Urinary bladder (tissue), 4 donors: Measurements from ENCODE around the gene ING5. TPM values are rescaled to one million over a fixed set of nuclear protein-coding genes. Genes with fewer than 3 reads are reported as not detected.

Experiments
- DNase-seq: peaks from one replicate; pipeline ENCODE4 v3.0.0-alpha.2; 2015; ENCODE audit errors: extremely low spot score
- H3K27ac ChIP-seq: one replicate; pipeline ENCODE4 v1.5.1; 2013; ENCODE audit warnings: low read depth, mild to moderate bottlenecking, moderate library complexity
- H3K36me3 ChIP-seq: one replicate; pipeline ENCODE4 v1.6.1; 2013; ENCODE audit warnings: mild to moderate bottlenecking, moderate library complexity; ENCODE audit not compliant: insufficient read depth
- H3K4me1 ChIP-seq: one replicate; pipeline ENCODE4 v1.6.1; 2013; ENCODE audit warnings: mild to moderate bottlenecking, moderate library complexity; ENCODE audit not compliant: insufficient read depth
- H3K4me3 ChIP-seq: one replicate; pipeline ENCODE4 v1.5.1; 2013; ENCODE audit warnings: low read depth, low read length
- WGBS: extraction: QIAGEN DNeasy Blood & Tissue Kit; methylation state at CpG from one replicate; pipeline ENCODE4 v1.1.7; 2013; 5-methylcytosine and 5-hydroxymethylcytosine counted together
- polyA plus RNA-seq: library from polyadenylated mRNA; stranded (reverse); fragments of 200-250 nt; gene quantifications from one replicate; pipeline ENCODE4 v1.2.3, GENCODE V29; 2013
- total RNA-seq: library from RNA; depleted of rRNA; stranded (reverse); fragments of >200 nt; gene quantifications from one replicate; pipeline ENCODE4 v1.2.3, GENCODE V29; 2014
- donor health status: healthy with polysubstance abuse.
- donor health status: healthy.

Gene ING5
- total and polyA plus RNA-seq, 2 donors: 32.9 to 39.3 TPM

GRCh38 chr2:241708879-241709278 is 7.0 kb downstream of the ING5 start:
- H3K4me3 ChIP-seq: no peak overlapping the region
- no peak for DNase-seq
- peaks cover 7% of the 10 kb centered on the region for H3K36me3 ChIP-seq
- H3K27ac ChIP-seq: no peak overlapping the region
- no peaks in the 10 kb centered on the region for H3K4me1 ChIP-seq
- WGBS: 84% methylated on average over 10 of the region's 10 CpGs

- 94% methylated on average over 16 of the region's 16 CpGs for WGBS
- Histone ChIP-seq H3K4me1 (no peaks in the 10 kb centered on the region), H3K36me3 (peaks cover 4% of the 10 kb centered on the region), H3K27ac (no peak overlapping the region), H3K4me3 (no peak overlapping the region)
- DNase-seq: no peak
These were observed 17.3 kb downstream of the ING5 start for GRCh38 chr2:241719093-241719492.

- no peaks in the 10 kb centered on the region for H3K4me1 ChIP-seq
- H3K27ac ChIP-seq: no peak overlapping the region
- no peak for DNase-seq
- H3K36me3 ChIP-seq: peaks cover 5% of the 10 kb centered on the region
- WGBS: 95% methylated on average over 19 of the region's 19 CpGs
- H3K4me3 ChIP-seq: no peak overlapping the region
These were observed 18.3 kb downstream of the ING5 start for GRCh38 chr2:241720099-241720498.

- H3K4me3 ChIP-seq: no peak overlapping the region
- no peak for DNase-seq
- H3K36me3 ChIP-seq: peaks cover 5% of the 10 kb centered on the region
- H3K4me1 ChIP-seq: no peaks in the 10 kb centered on the region
- H3K27ac ChIP-seq: no peak overlapping the region
- WGBS: 94% methylated on average over 15 of the region's 15 CpGs
These were observed 18.7 kb downstream of the ING5 start for GRCh38 chr2:241720560-241720959.

GRCh38 chr2:241721852-241722251 is 20.0 kb downstream of the ING5 start:
- peaks cover 5% of the 10 kb centered on the region for H3K36me3 ChIP-seq
- H3K27ac ChIP-seq: no peak overlapping the region
- 97% methylated on average over 12 of the region's 12 CpGs for WGBS
- H3K4me1 ChIP-seq: no peaks in the 10 kb centered on the region
- H3K4me3 ChIP-seq: no peak overlapping the region
- DNase-seq: no peak

- H3K4me3 ChIP-seq: no peak overlapping the region
- no peak for DNase-seq
- no peak overlapping the region for H3K27ac ChIP-seq
- WGBS: 96% methylated on average over 21 of the region's 21 CpGs
- peaks cover 5% of the 10 kb centered on the region for H3K36me3 ChIP-seq
- no peaks in the 10 kb centered on the region for H3K4me1 ChIP-seq
These were observed 21.1 kb downstream of the ING5 start for GRCh38 chr2:241722896-241723454.

GRCh38 chr2:241724259-241724974 is 22.6 kb downstream of the ING5 start:
- Histone ChIP-seq H3K4me1 (no peaks in the 10 kb centered on the region), H3K36me3 (peaks cover 2% of the 10 kb centered on the region), H3K4me3 (no peak overlapping the region), H3K27ac (no peak overlapping the region)
- no peak for DNase-seq
- 94% methylated on average over 41 of the region's 41 CpGs for WGBS

- H3K27ac ChIP-seq: no peak overlapping the region
- H3K36me3 ChIP-seq: peaks cover 1% of the 10 kb centered on the region
- no peak for DNase-seq
- H3K4me1 ChIP-seq: no peaks in the 10 kb centered on the region
- H3K4me3 ChIP-seq: no peak overlapping the region
- WGBS: 95% methylated on average over 76 of the region's 76 CpGs
These were observed 23.4 kb downstream of the ING5 start for GRCh38 chr2:241724975-241725870.

- Histone ChIP-seq H3K4me1 (no peaks in the 10 kb centered on the region), H3K27ac (no peak overlapping the region), H3K36me3 (peaks cover 1% of the 10 kb centered on the region), H3K4me3 (no peak overlapping the region)
- DNase-seq: no peak
- 92% methylated on average over 16 of the region's 16 CpGs for WGBS
These were observed 24.6 kb downstream of the ING5 start for GRCh38 chr2:241726459-241726858.

- no peak overlapping the region for H3K27ac ChIP-seq
- H3K36me3 ChIP-seq: peaks cover 1% of the 10 kb centered on the region
- 85% methylated on average over 8 of the region's 8 CpGs for WGBS
- no peaks in the 10 kb centered on the region for H3K4me1 ChIP-seq
- no peak overlapping the region for H3K4me3 ChIP-seq
- DNase-seq: no peak
These were observed 26.2 kb downstream of the ING5 start for GRCh38 chr2:241728000-241728399.

GRCh38 chr2:241728627-241729026 is 26.8 kb downstream of the ING5 start:
- DNase-seq: no peak
- Histone ChIP-seq H3K4me1 (no peaks in the 10 kb centered on the region), H3K36me3 (peaks cover 1% of the 10 kb centered on the region), H3K4me3 (no peak overlapping the region), H3K27ac (no peak overlapping the region)
- 88% methylated on average over 19 of the region's 19 CpGs for WGBS

- no peak overlapping the region for H3K4me3 ChIP-seq
- H3K36me3 ChIP-seq: peaks cover 1% of the 10 kb centered on the region
- H3K4me1 ChIP-seq: no peaks in the 10 kb centered on the region
- WGBS: 91% methylated on average over 6 of the region's 6 CpGs
- no peak overlapping the region for H3K27ac ChIP-seq
- DNase-seq: no peak
These were observed 28.0 kb downstream of the ING5 start for GRCh38 chr2:241729868-241730267.

- no peak overlapping the region for H3K27ac ChIP-seq
- H3K4me3 ChIP-seq: no peak overlapping the region
- H3K36me3 ChIP-seq: no peaks in the 10 kb centered on the region
- DNase-seq: no peak
- 80% methylated on average over 12 of the region's 12 CpGs for WGBS
- no peaks in the 10 kb centered on the region for H3K4me1 ChIP-seq
These were observed 28.9 kb downstream of the ING5 start for GRCh38 chr2:241730671-241731293.
